IMR-90 (cell line): ENCODE measurements around the gene CD2AP.

ENCODE experiments used
- BHLHE40 ChIP-seq: fragments of 150-350 bp; IDR thresholded peaks from 2 replicates; pipeline ENCODE4 v1.6.1; 2016; ENCODE audit warnings: mild to moderate bottlenecking, low read depth, low read length
- ELK1 ChIP-seq: fragments of 150-350 bp; IDR thresholded peaks from 2 replicates; pipeline ENCODE4 v1.6.1; 2016; ENCODE audit warnings: low read depth, mild to moderate bottlenecking, low read length, moderate library complexity, borderline replicate concordance
- FOS ChIP-seq: fragments of 150-350 bp; IDR thresholded peaks from 2 replicates; pipeline ENCODE4 v1.6.1; 2016; ENCODE audit warnings: low read depth, low read length
- MAFK ChIP-seq: IDR thresholded peaks from 2 replicates; pipeline ENCODE4 v1.6.1; 2012; ENCODE audit warnings: low read depth, low read length, improper control_type of control experiment
- POLR2A ChIP-seq: IDR thresholded peaks from 2 replicates; pipeline ENCODE4 v1.6.1; 2012; ENCODE audit warnings: mild to moderate bottlenecking, low read depth, low read length
- RAD21 ChIP-seq: IDR thresholded peaks from 2 replicates; pipeline ENCODE4 v1.6.1; 2012; ENCODE audit warnings: low read length, improper control_type of control experiment
- RCOR1 ChIP-seq: IDR thresholded peaks from 2 replicates; pipeline ENCODE4 v1.6.1; 2012; ENCODE audit warnings: mild to moderate bottlenecking, low read length, improper control_type of control experiment; ENCODE audit not compliant: insufficient replicate concordance
- RFX5 ChIP-seq: IDR thresholded peaks from 2 replicates; pipeline ENCODE4 v1.8.0; 2012; ENCODE audit warnings: low read depth, mild to moderate bottlenecking, low read length, moderate library complexity
- SMC3 ChIP-seq: fragments of 150-350 bp; IDR thresholded peaks from 2 replicates; pipeline ENCODE4 v1.6.1; 2016; ENCODE audit warnings: low read depth, mild to moderate bottlenecking, antibody characterized with exemption, low read length, moderate library complexity
- TF ChIP-seq, protein P1 (sequence below): conservative IDR thresholded peaks from 2 replicates; pipeline ENCODE4 v1.5.1; 2012; ENCODE audit warnings: mild to moderate bottlenecking, low read depth, low read length, improper control_type of control experiment
- TF ChIP-seq, protein P2 (sequence below): fragments of 150-350 bp; IDR thresholded peaks from 2 replicates; pipeline ENCODE4 v1.6.1; 2017; ENCODE audit warnings: mild to moderate bottlenecking, antibody characterized with exemption, low read length, low read depth

DNA sequence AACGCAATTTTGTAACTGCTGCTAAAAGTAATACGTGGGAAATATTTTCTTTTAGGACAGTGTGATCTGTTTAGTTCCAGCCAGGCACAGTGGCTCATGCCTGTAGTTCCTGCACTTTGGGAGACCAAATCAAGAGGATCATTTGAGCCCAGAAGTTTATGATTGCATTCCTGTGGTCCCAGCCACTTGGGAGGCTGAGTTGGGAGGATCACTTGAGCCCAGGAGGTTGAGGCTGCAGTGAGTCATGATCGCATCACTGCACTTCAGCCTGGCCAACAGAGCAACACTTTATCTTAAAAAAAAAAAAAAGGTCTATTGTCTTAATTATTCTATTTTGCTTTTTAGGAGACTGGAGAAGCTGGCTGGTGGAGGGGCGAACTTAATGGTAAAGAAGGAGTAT is 101.5 kb downstream of the CD2AP start:
- TF ChIP-seq ELK1, result no peak
- TF ChIP-seq, protein P1, sequence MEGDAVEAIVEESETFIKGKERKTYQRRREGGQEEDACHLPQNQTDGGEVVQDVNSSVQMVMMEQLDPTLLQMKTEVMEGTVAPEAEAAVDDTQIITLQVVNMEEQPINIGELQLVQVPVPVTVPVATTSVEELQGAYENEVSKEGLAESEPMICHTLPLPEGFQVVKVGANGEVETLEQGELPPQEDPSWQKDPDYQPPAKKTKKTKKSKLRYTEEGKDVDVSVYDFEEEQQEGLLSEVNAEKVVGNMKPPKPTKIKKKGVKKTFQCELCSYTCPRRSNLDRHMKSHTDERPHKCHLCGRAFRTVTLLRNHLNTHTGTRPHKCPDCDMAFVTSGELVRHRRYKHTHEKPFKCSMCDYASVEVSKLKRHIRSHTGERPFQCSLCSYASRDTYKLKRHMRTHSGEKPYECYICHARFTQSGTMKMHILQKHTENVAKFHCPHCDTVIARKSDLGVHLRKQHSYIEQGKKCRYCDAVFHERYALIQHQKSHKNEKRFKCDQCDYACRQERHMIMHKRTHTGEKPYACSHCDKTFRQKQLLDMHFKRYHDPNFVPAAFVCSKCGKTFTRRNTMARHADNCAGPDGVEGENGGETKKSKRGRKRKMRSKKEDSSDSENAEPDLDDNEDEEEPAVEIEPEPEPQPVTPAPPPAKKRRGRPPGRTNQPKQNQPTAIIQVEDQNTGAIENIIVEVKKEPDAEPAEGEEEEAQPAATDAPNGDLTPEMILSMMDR, result no peak
- no peak for TF ChIP-seq POLR2A
- no peak for TF ChIP-seq BHLHE40
- TF ChIP-seq RAD21, result no peak
- TF ChIP-seq MAFK, result no peak
- TF ChIP-seq RFX5, result no peak
- TF ChIP-seq, protein P2, sequence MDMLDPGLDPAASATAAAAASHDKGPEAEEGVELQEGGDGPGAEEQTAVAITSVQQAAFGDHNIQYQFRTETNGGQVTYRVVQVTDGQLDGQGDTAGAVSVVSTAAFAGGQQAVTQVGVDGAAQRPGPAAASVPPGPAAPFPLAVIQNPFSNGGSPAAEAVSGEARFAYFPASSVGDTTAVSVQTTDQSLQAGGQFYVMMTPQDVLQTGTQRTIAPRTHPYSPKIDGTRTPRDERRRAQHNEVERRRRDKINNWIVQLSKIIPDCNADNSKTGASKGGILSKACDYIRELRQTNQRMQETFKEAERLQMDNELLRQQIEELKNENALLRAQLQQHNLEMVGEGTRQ, result no peak
- TF ChIP-seq SMC3, result no peak
- no peak for TF ChIP-seq FOS
- TF ChIP-seq RCOR1, result no peak
